ENCODE data around the gene HYAL3.

Gene HYAL3

GRCh38 chr3:50333744-50334328 is 34.6 kb upstream of the HYAL3 start:
- Histone ChIP-seq H3K27ac (ENCODE audit: low read depth, low read length) (no peak overlapping the region), H3K9ac (ENCODE audit: low read length) (peak overlapping the region; percentile 4)
- no CpG with 5 or more reads among the region's 12 CpGs for WGBS (ENCODE audit: extremely low coverage, insufficient coverage, low lambda C conversion rate)

GRCh38 chr3:50331364-50331907 is 32.2 kb upstream of the HYAL3 start:
- Histone ChIP-seq H3K23ac (ENCODE audit: low read length) (no peak overlapping the region), H3K4me3 (ENCODE audit: low read length) (no peak overlapping the region), H3K4me1 (ENCODE audit: control insufficient read depth, low read depth, low read length) (peaks cover 2% of the 10 kb centered on the region), H3K9ac (ENCODE audit: low read length) (no peak overlapping the region), H3K79me1 (ENCODE audit: low read length) (peaks cover 22% of the 10 kb centered on the region), H4K8ac (ENCODE audit: low read depth, low read length) (no peak overlapping the region), H3K4ac (ENCODE audit: low read depth, low read length) (no peak overlapping the region), H3K56ac (ENCODE audit: low read length) (no peak overlapping the region), H3K27ac (ENCODE audit: low read depth, low read length) (no peak overlapping the region), H2AK5ac (ENCODE audit: low read length) (no peak overlapping the region), H2BK15ac (replicated peaks; ENCODE audit: low read depth) (no peak overlapping the region), H3K27me3 (ENCODE audit: insufficient read depth, low read length, poor library complexity) (no peaks in the 10 kb centered on the region), H3K79me2 (ENCODE audit: control insufficient read depth, insufficient read depth, low read length) (peaks cover 34% of the 10 kb centered on the region), H3K36me3 (ENCODE audit: control insufficient read depth, insufficient read depth, low read length) (peaks cover 10% of the 10 kb centered on the region), H2BK5ac (ENCODE audit: low read length) (no peak overlapping the region), H3K18ac (ENCODE audit: low read length) (no peak overlapping the region), H4K5ac (ENCODE audit: low read length) (no peak overlapping the region), H2BK120ac (ENCODE audit: low read depth, low read length) (no peak overlapping the region), H3K4me2 (ENCODE audit: low read length) (no peak overlapping the region)
- no peak for DNase-seq
- WGBS (ENCODE audit: extremely low coverage, insufficient coverage, low lambda C conversion rate), result no CpG with 5 or more reads among the region's 19 CpGs

More at GRCh38 chr3:50333744-50334328, 34.6 kb upstream of the HYAL3 start:
- no peak overlapping the region for H3K4me3 ChIP-seq (ENCODE audit: low read length)
- peaks cover 18% of the 10 kb centered on the region for H3K79me1 ChIP-seq (ENCODE audit: low read length)
- peaks cover 10% of the 10 kb centered on the region for H3K36me3 ChIP-seq (ENCODE audit: control insufficient read depth, insufficient read depth, low read length)
- no peak overlapping the region for H3K4me2 ChIP-seq (ENCODE audit: low read length)
- H2AK5ac ChIP-seq (ENCODE audit: low read length), result no peak overlapping the region
- H2BK5ac ChIP-seq (ENCODE audit: low read length), result no peak overlapping the region
- no peak overlapping the region for H3K23ac ChIP-seq (ENCODE audit: low read length)
- no peak overlapping the region for H4K5ac ChIP-seq (ENCODE audit: low read length)
- no peaks in the 10 kb centered on the region for H3K4me1 ChIP-seq (ENCODE audit: control insufficient read depth, low read depth, low read length)
- no peak overlapping the region for H2BK15ac ChIP-seq (replicated peaks; ENCODE audit: low read depth)
- no peak overlapping the region for H3K56ac ChIP-seq (ENCODE audit: low read length)
- no peak overlapping the region for H4K8ac ChIP-seq (ENCODE audit: low read depth, low read length)
- H2BK120ac ChIP-seq (ENCODE audit: low read depth, low read length), result no peak overlapping the region
- H3K27me3 ChIP-seq (ENCODE audit: insufficient read depth, low read length, poor library complexity), result no peaks in the 10 kb centered on the region
- no peak overlapping the region for H3K18ac ChIP-seq (ENCODE audit: low read length)
- peaks cover 26% of the 10 kb centered on the region for H3K79me2 ChIP-seq (ENCODE audit: control insufficient read depth, insufficient read depth, low read length)
- peak; percentile 37 for DNase-seq
- H3K4ac ChIP-seq (ENCODE audit: low read depth, low read length), result no peak overlapping the region

GRCh38 chr3:50330330-50330729 is 31.1 kb upstream of the HYAL3 start:
- no peak overlapping the region for H2AK5ac ChIP-seq (ENCODE audit: low read length)
- H4K8ac ChIP-seq (ENCODE audit: low read depth, low read length), result no peak overlapping the region
- no peak overlapping the region for H4K5ac ChIP-seq (ENCODE audit: low read length)
- H2BK15ac ChIP-seq (replicated peaks; ENCODE audit: low read depth), result no peak overlapping the region
- H3K4me3 ChIP-seq (ENCODE audit: low read length), result no peak overlapping the region
- H3K36me3 ChIP-seq (ENCODE audit: control insufficient read depth, insufficient read depth, low read length), result peaks cover 13% of the 10 kb centered on the region
- H3K79me1 ChIP-seq (ENCODE audit: low read length), result peaks cover 16% of the 10 kb centered on the region
- H3K79me2 ChIP-seq (ENCODE audit: control insufficient read depth, insufficient read depth, low read length), result peaks cover 24% of the 10 kb centered on the region
- WGBS (ENCODE audit: extremely low coverage, insufficient coverage, low lambda C conversion rate), result no CpG with 5 or more reads among the region's 10 CpGs
- H3K23ac ChIP-seq (ENCODE audit: low read length), result no peak overlapping the region
- H3K4me1 ChIP-seq (ENCODE audit: control insufficient read depth, low read depth, low read length), result peaks cover 2% of the 10 kb centered on the region
- H3K9ac ChIP-seq (ENCODE audit: low read length), result no peak overlapping the region
- no peak overlapping the region for H3K4me2 ChIP-seq (ENCODE audit: low read length)
- no peak overlapping the region for H3K4ac ChIP-seq (ENCODE audit: low read depth, low read length)
- H3K27me3 ChIP-seq (ENCODE audit: insufficient read depth, low read length, poor library complexity), result no peaks in the 10 kb centered on the region
- no peak overlapping the region for H3K27ac ChIP-seq (ENCODE audit: low read depth, low read length)
- no peak overlapping the region for H3K56ac ChIP-seq (ENCODE audit: low read length)
- H2BK5ac ChIP-seq (ENCODE audit: low read length), result no peak overlapping the region
- H2BK120ac ChIP-seq (ENCODE audit: low read depth, low read length), result no peak overlapping the region
- no peak overlapping the region for H3K18ac ChIP-seq (ENCODE audit: low read length)
- DNase-seq, result no peak

GRCh38 chr3:50327943-50328691 is 28.9 kb upstream of the HYAL3 start, which contains the start of gene TUSC2:
Gene TUSC2 (minus strand): TSS chr3:50328223. CDS start chr3:50328099, 124 bp downstream.
- peak within 1 kb of the TSS; percentile 95 for H3K4me2 ChIP-seq (ENCODE audit: low read length)
- no peaks in the 10 kb centered on the region for H3K27me3 ChIP-seq (ENCODE audit: insufficient read depth, low read length, poor library complexity)
- H2AK5ac ChIP-seq (ENCODE audit: low read length), result no peak within 1 kb of the TSS
- no CpG with 5 or more reads among the region's 55 CpGs for WGBS (ENCODE audit: extremely low coverage, insufficient coverage, low lambda C conversion rate)
- H3K4me1 ChIP-seq (ENCODE audit: control insufficient read depth, low read depth, low read length), result peaks cover 3% of the 10 kb centered on the region
- H2BK5ac ChIP-seq (ENCODE audit: low read length), result no peak within 1 kb of the TSS
- H3K18ac ChIP-seq (ENCODE audit: low read length), result no peak within 1 kb of the TSS
- DNase-seq, result peak; percentile 99
- H3K79me1 ChIP-seq (ENCODE audit: low read length), result peaks cover 8% of the 10 kb centered on the region
- peaks cover 13% of the 10 kb centered on the region for H3K79me2 ChIP-seq (ENCODE audit: control insufficient read depth, insufficient read depth, low read length)
- peak within 1 kb of the TSS; percentile 92 for H3K56ac ChIP-seq (ENCODE audit: low read length)
- no peak within 1 kb of the TSS for H3K23ac ChIP-seq (ENCODE audit: low read length)
- H3K9ac ChIP-seq (ENCODE audit: low read length), result peak within 1 kb of the TSS; percentile 89
- peak within 1 kb of the TSS; percentile 25 for H3K4ac ChIP-seq (ENCODE audit: low read depth, low read length)
- peak within 1 kb of the TSS; percentile 90 for H3K4me3 ChIP-seq (ENCODE audit: low read length)
- H4K5ac ChIP-seq (ENCODE audit: low read length), result no peak within 1 kb of the TSS
- H3K27ac ChIP-seq (ENCODE audit: low read depth, low read length), result no peak within 1 kb of the TSS
- H4K8ac ChIP-seq (ENCODE audit: low read depth, low read length), result no peak within 1 kb of the TSS
- peaks cover 13% of the 10 kb centered on the region for H3K36me3 ChIP-seq (ENCODE audit: control insufficient read depth, insufficient read depth, low read length)
- H2BK15ac ChIP-seq (replicated peaks; ENCODE audit: low read depth), result no peak within 1 kb of the TSS
- no peak within 1 kb of the TSS for H2BK120ac ChIP-seq (ENCODE audit: low read depth, low read length)

GRCh38 chr3:50327129-50327528 is 27.9 kb upstream of the HYAL3 start:
- Histone ChIP-seq H2AK5ac (ENCODE audit: low read length) (no peak overlapping the region), H2BK15ac (replicated peaks; ENCODE audit: low read depth) (no peak overlapping the region), H4K8ac (ENCODE audit: low read depth, low read length) (no peak overlapping the region), H3K4me3 (ENCODE audit: low read length) (peak overlapping the region; percentile 90), H2BK120ac (ENCODE audit: low read depth, low read length) (no peak overlapping the region), H3K27ac (ENCODE audit: low read depth, low read length) (no peak overlapping the region), H3K27me3 (ENCODE audit: insufficient read depth, low read length, poor library complexity) (no peaks in the 10 kb centered on the region), H3K4me1 (ENCODE audit: control insufficient read depth, low read depth, low read length) (peaks cover 7% of the 10 kb centered on the region), H3K9ac (ENCODE audit: low read length) (peak overlapping the region; percentile 85), H3K23ac (ENCODE audit: low read length) (no peak overlapping the region), H3K79me2 (ENCODE audit: control insufficient read depth, insufficient read depth, low read length) (peaks cover 11% of the 10 kb centered on the region), H2BK5ac (ENCODE audit: low read length) (no peak overlapping the region), H3K79me1 (ENCODE audit: low read length) (peaks cover 7% of the 10 kb centered on the region), H3K18ac (ENCODE audit: low read length) (no peak overlapping the region), H3K36me3 (ENCODE audit: control insufficient read depth, insufficient read depth, low read length) (peaks cover 13% of the 10 kb centered on the region), H4K5ac (ENCODE audit: low read length) (no peak overlapping the region), H3K4me2 (ENCODE audit: low read length) (peak overlapping the region; percentile 95), H3K56ac (ENCODE audit: low read length) (peak overlapping the region; percentile 91), H3K4ac (ENCODE audit: low read depth, low read length) (no peak overlapping the region)
- WGBS (ENCODE audit: extremely low coverage, insufficient coverage, low lambda C conversion rate), result no CpG with 5 or more reads among the region's 4 CpGs
- DNase-seq, result no peak

Measured in mesendoderm (in vitro differentiated cells).